Lung (tissue), 12 donors: ENCODE data around the gene TMEM176B. TPM values are rescaled to one million over a fixed set of nuclear protein-coding genes. Genes with fewer than 3 reads are reported as not detected.

Experiments used
- ATAC-seq: fragments of 200-7000 bp; cut with Tn5 transposase; one replicate; pipeline ENCODE4 v1.9.1; 2020; ENCODE audit warnings: moderate number of reproducible peaks; ENCODE audit not compliant: insufficient read depth, low FRiP score
- DNase-seq, 3 donors: peaks; one replicate each; pipeline ENCODE4 v3.0.0-alpha.2; 2013 to 2017
- H3K27ac ChIP-seq, 2 donors: one replicate each; pipeline ENCODE4 v1.5.1; 2013; ENCODE audit warnings: mild to moderate bottlenecking in 2 of 2, moderate library complexity in 2 of 2, control low read depth in 1 of 2, inconsistent platforms in 1 of 2, low read depth in 1 of 2, low read length in 1 of 2
- H3K27me3 ChIP-seq, 3 donors: one replicate each; pipeline ENCODE4 v1.5.1; 2013; ENCODE audit warnings: low read length in 2 of 3; ENCODE audit not compliant: control insufficient read depth in 3 of 3, insufficient read depth in 3 of 3
- H3K36me3 ChIP-seq, 4 donors: one replicate each; pipeline ENCODE4 v1.5.1; 2013; ENCODE audit warnings: low read length in 4 of 4, mild to moderate bottlenecking in 1 of 4, moderate library complexity in 1 of 4; ENCODE audit not compliant: control insufficient read depth in 4 of 4, insufficient read depth in 4 of 4
- H3K4me1 ChIP-seq, 5 donors: one replicate each; pipeline ENCODE4 v1.5.1; 2013; ENCODE audit warnings: low read length in 5 of 5, mild to moderate bottlenecking in 2 of 5, moderate library complexity in 1 of 5; ENCODE audit not compliant: control insufficient read depth in 5 of 5, insufficient read depth in 5 of 5
- H3K4me3 ChIP-seq: one replicate; pipeline ENCODE4 v1.5.1; 2013; ENCODE audit warnings: mild to moderate bottlenecking, control low read depth, moderate library complexity
- H3K9ac ChIP-seq, 2 donors: one replicate each; pipeline ENCODE4 v1.5.1; 2013; ENCODE audit warnings: low read length in 2 of 2, control low read depth in 1 of 2; ENCODE audit not compliant: insufficient read depth in 1 of 2
- H3K9me3 ChIP-seq, 4 donors: one replicate each; pipeline ENCODE4 v1.5.1; 2013; ENCODE audit warnings: low read length in 3 of 4, mild to moderate bottlenecking in 1 of 4, moderate library complexity in 1 of 4; ENCODE audit not compliant: control insufficient read depth in 4 of 4, insufficient read depth in 3 of 4
- WGBS, 2 donors: extraction: QIAGEN DNeasy Blood & Tissue Kit; methylation state at CpG; one replicate each; pipeline ENCODE4 v1.1.7; 2013; 5-methylcytosine and 5-hydroxymethylcytosine counted together
- polyA plus RNA-seq, 2 donors: library from polyadenylated mRNA; stranded (reverse); fragments of 200-250 nt; gene quantifications; one replicate each; pipeline ENCODE4 v1.2.1, GENCODE V29; 2013
- total RNA-seq, 2 donors: library from RNA; depleted of rRNA in 1 of 2; stranded (reverse); fragments of >200 nt in 1 of 2; gene quantifications; one replicate each; pipeline ENCODE4 v1.2.1, GENCODE V29; 2014 to 2021
- TF ChIP-seq, protein P1 (sequence below): IDR thresholded peaks from 2 replicates; pipeline ENCODE4 v1.5.1; 2012; ENCODE audit warnings: mild to moderate bottlenecking; ENCODE audit errors: control extremely low read depth, extremely low read depth
- donor health status: control.
- donor health status: control.
- donor health status: Bipolar disorder and iron deficiency.
- donor health status: healthy.
- donor health status: DM: yes; HTN: yes; CAD: no.

The TMEM176B gene
- total and polyA plus RNA-seq, 4 donors, result 14.6 to 54.8 (median 38.2) TPM

DNA sequence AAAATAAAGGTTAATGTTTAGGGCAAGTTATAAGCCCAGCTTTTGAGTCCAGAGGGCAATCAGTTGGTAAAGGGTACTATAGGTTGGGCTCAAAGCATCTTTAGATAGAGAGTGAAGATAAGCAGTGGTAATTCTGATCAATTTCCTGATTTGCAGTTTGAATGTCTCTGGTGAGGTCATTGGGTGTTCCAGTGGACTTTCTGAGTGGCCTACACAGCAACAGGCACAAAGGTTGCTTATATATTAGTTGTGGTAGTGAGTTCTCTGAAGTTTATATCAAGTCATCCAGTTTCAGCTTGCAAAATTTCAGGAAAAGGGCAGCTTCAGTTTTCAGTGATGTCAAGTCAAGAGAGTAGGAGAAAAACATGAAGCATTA is 33.8 kb downstream of the TMEM176B start:
- TF ChIP-seq, protein P1, sequence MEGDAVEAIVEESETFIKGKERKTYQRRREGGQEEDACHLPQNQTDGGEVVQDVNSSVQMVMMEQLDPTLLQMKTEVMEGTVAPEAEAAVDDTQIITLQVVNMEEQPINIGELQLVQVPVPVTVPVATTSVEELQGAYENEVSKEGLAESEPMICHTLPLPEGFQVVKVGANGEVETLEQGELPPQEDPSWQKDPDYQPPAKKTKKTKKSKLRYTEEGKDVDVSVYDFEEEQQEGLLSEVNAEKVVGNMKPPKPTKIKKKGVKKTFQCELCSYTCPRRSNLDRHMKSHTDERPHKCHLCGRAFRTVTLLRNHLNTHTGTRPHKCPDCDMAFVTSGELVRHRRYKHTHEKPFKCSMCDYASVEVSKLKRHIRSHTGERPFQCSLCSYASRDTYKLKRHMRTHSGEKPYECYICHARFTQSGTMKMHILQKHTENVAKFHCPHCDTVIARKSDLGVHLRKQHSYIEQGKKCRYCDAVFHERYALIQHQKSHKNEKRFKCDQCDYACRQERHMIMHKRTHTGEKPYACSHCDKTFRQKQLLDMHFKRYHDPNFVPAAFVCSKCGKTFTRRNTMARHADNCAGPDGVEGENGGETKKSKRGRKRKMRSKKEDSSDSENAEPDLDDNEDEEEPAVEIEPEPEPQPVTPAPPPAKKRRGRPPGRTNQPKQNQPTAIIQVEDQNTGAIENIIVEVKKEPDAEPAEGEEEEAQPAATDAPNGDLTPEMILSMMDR, result no peak
- H3K4me3 ChIP-seq, result no peak overlapping the region
- H3K9ac ChIP-seq, result no peak overlapping the region
- peaks cover 0 to 23% (median 0%) of the 10 kb centered on the region in 5 donors for H3K4me1 ChIP-seq
- ATAC-seq (no peak), DNase-seq (no peak)
- H3K36me3 ChIP-seq, result no peaks in the 10 kb centered on the region
- H3K27ac ChIP-seq, result no peak overlapping the region
- no peaks in the 10 kb centered on the region for H3K27me3 ChIP-seq
- H3K9me3 ChIP-seq, result no peaks in the 10 kb centered on the region

DNA sequence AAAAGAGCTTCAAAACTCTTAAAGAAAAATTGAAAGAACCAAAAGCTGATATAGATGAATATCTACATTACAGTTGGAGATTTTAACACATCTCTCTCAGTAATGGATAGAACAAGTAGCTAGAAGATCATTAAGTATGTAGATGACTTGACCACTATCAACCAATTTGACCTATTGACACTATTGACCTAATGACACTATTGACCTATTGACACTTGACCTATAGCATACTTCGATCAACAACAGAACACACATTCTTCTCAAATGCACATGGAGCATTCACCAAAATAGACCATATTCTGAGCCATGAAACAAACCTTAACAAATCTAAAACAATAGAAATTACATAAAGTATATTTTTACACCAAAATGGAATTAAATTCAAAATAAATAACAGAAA is 40.7 kb downstream of the TMEM176B start:
- TF ChIP-seq, protein P1, result no peak
- ATAC-seq (no peak), DNase-seq (no peak)
- no peak overlapping the region for H3K27ac ChIP-seq
- no peaks in the 10 kb centered on the region for H3K27me3 ChIP-seq
- no peaks in the 10 kb centered on the region for H3K36me3 ChIP-seq
- WGBS, 2 donors, result 78 to 97% methylated on average over 1 of the region's 1 CpG
- no peak overlapping the region for H3K4me3 ChIP-seq
- H3K4me1 ChIP-seq, result peaks cover 0 to 4% (median 3%) of the 10 kb centered on the region in 5 donors
- H3K9me3 ChIP-seq, result no peaks in the 10 kb centered on the region
- H3K9ac ChIP-seq, result no peak overlapping the region

DNA sequence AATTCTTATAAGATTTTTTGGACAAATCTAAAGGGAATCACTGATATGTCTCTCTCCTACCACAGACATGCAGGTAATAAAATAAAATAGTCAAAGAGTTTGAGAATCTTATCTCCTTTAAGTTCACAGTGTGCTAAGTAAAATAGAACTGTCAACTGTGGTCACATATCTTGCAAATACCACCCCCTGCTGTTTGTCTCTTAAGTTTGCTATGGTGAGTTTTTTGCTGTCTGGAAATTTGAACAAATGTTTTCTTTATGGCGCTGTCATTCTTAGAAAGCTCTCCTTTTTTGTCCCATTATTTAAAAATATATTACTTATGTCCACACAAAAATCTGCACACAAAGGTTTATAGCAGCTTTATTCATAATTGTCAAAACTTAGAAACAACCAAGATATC is 43.3 kb downstream of the TMEM176B start:
- no peaks in the 10 kb centered on the region for H3K9me3 ChIP-seq
- ATAC-seq (no peak), DNase-seq (peak in 2 of 3 donors; percentile 26 to 43)
- no peak overlapping the region for H3K4me3 ChIP-seq
- H3K27me3 ChIP-seq, result no peaks in the 10 kb centered on the region
- WGBS, 2 donors, result 42 to 67% methylated on average over 1 of the region's 1 CpG
- H3K27ac ChIP-seq, result no peak overlapping the region
- no peaks in the 10 kb centered on the region for H3K36me3 ChIP-seq
- no peak overlapping the region for H3K9ac ChIP-seq
- TF ChIP-seq, protein P1, result peak; percentile 46
- peaks cover 0 to 7% (median 0%) of the 10 kb centered on the region in 5 donors for H3K4me1 ChIP-seq

DNA sequence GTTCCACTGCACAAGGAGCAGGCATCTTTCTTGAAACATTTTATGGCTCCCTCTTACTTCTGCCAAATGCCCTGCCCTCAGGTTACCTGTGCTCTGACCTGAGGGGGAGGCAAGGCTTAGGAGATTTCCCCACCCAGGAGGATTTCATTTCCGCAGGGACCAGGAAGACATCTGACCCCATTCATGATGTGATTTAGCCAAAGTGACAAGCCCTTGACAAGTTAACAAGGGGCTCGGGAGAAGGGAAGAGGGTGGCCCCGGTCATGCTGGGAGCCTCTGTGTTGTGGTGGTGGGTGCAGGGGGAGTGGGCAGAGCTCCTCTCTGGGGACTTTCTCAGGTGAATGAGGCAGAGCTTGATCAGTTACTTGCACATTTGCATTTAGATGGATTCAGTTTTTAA is 44.0 kb downstream of the TMEM176B start:
- Histone ChIP-seq H3K4me1 (peaks cover 0 to 7% (median 0%) of the 10 kb centered on the region in 5 donors), H3K4me3 (no peak overlapping the region), H3K36me3 (no peaks in the 10 kb centered on the region), H3K27ac (peak overlapping the region; percentile 13 to 72), H3K9me3 (no peaks in the 10 kb centered on the region), H3K9ac (no peak overlapping the region), H3K27me3 (no peaks in the 10 kb centered on the region)
- ATAC-seq, result no peak
- TF ChIP-seq, protein P1, result no peak
- no peak for DNase-seq
- 55 to 72% methylated on average over 3 of the region's 3 CpGs for WGBS, 2 donors
